IMR-90 (cell line): Measurements from ENCODE around the gene SURF4. TPM values are rescaled to one million over a fixed set of nuclear protein-coding genes. Genes with fewer than 3 reads are reported as not detected.

Experiments
- ATAC-seq: fragments of 200-7000 bp; cut with Tn5 transposase; 2 replicates; pipeline ENCODE4 v1.9.1; 2020; ENCODE audit warnings: low read depth, mild to moderate bottlenecking, moderate library complexity
- BruUV-seq: library from RNA; stranded (reverse); fragments of 400-500 nt; replicated peaks from 2 replicates; lab custom pipeline; 2021; lab: Mats Ljungman, UMichigan
- CTCF ChIA-PET: fragments of 300-600 bp; formaldehyde crosslinking; extraction: SDS; loops from one replicate; lab custom pipeline; 2021; ENCODE audit warnings: antibody characterized with exemption; lab: Yijun Ruan, JAX
- POLR2A ChIA-PET: fragments of 300-600 bp; sonication (Branson Sonifier 250); formaldehyde crosslinking; loops from one replicate; lab custom pipeline; 2022; ENCODE audit warnings: antibody characterized with exemption; ENCODE audit not compliant: unreplicated experiment; lab: Charles Lee
- DNase-seq: peaks from one replicate; pipeline ENCODE4 v3.0.0; 2013
- H2AFZ ChIP-seq: replicated peaks from 2 replicates; pipeline ENCODE3; 2013; ENCODE audit warnings: low read length, mild to moderate bottlenecking; ENCODE audit not compliant: poor library complexity
- H2AK5ac ChIP-seq: 2 replicates; pipeline ENCODE4 v1.6.1; 2013; ENCODE audit warnings: low read depth, low read length, inconsistent platforms
- H2AK9ac ChIP-seq: replicated peaks from 2 replicates; pipeline ENCODE3; 2013; ENCODE audit warnings: mild to moderate bottlenecking, low read depth, low read length, moderate library complexity; ENCODE audit not compliant: poor library complexity
- H2BK120ac ChIP-seq: 2 replicates; pipeline ENCODE4 v1.6.1; 2013; ENCODE audit warnings: low read depth, low read length, inconsistent platforms
- H2BK15ac ChIP-seq: 3 replicates; pipeline ENCODE4 v1.6.1; 2013; ENCODE audit warnings: low read depth, low read length, inconsistent platforms
- H2BK20ac ChIP-seq: 2 replicates; pipeline ENCODE4 v1.6.1; 2013; ENCODE audit warnings: low read depth, mild to moderate bottlenecking, inconsistent platforms, low read length, moderate library complexity
- H2BK5ac ChIP-seq: 2 replicates; pipeline ENCODE4 v1.6.1; 2013; ENCODE audit warnings: mild to moderate bottlenecking, low read depth, low read length, inconsistent platforms; ENCODE audit not compliant: poor library complexity, severe bottlenecking
- H3K14ac ChIP-seq: replicated peaks from 2 replicates; pipeline ENCODE4 v1.6.1; 2013; ENCODE audit warnings: low read depth, low read length, inconsistent platforms
- H3K18ac ChIP-seq: 2 replicates; pipeline ENCODE4 v1.6.1; 2013; ENCODE audit warnings: low read depth, low read length, control low read depth
- H3K23ac ChIP-seq: 2 replicates; pipeline ENCODE4 v1.6.1; 2013; ENCODE audit warnings: low read depth, low read length, inconsistent platforms
- H3K27ac ChIP-seq: 2 replicates; pipeline ENCODE4 v1.5.1; 2013; ENCODE audit warnings: mild to moderate bottlenecking, control low read depth, low read length; ENCODE audit not compliant: insufficient read depth
- H3K27me3 ChIP-seq: 2 replicates; pipeline ENCODE4 v1.6.1; 2013; ENCODE audit warnings: low read length; ENCODE audit not compliant: control insufficient read depth, insufficient read depth
- H3K36me3 ChIP-seq: 2 replicates; pipeline ENCODE4 v1.6.1; 2013; ENCODE audit warnings: low read length, mixed read lengths; ENCODE audit not compliant: control insufficient read depth, insufficient read depth
- H3K4ac ChIP-seq: 2 replicates; pipeline ENCODE4 v1.6.1; 2013; ENCODE audit warnings: low read depth, low read length, inconsistent platforms
- H3K4me1 ChIP-seq: 2 replicates; pipeline ENCODE4 v1.6.1; 2013; ENCODE audit warnings: low read length, mixed read lengths; ENCODE audit not compliant: control insufficient read depth, insufficient read depth
- H3K4me2 ChIP-seq: 2 replicates; pipeline ENCODE4 v1.6.1; 2013; ENCODE audit warnings: low read depth, mild to moderate bottlenecking, control low read depth, low read length, moderate library complexity
- H3K4me3 ChIP-seq: 2 replicates; pipeline ENCODE4 v1.5.1; 2013; ENCODE audit warnings: low read depth, mild to moderate bottlenecking, control low read depth, low read length, moderate library complexity; ENCODE audit not compliant: insufficient read depth
- H3K56ac ChIP-seq: 2 replicates; pipeline ENCODE4 v1.6.1; 2013; ENCODE audit warnings: low read length, inconsistent platforms; ENCODE audit not compliant: insufficient read depth; ENCODE audit errors: extremely low read depth
- H3K79me1 ChIP-seq, 2 experiments: 2 replicates each; pipeline ENCODE4 v1.6.1; 2013; ENCODE audit warnings: low read length in 2 of 2, inconsistent platforms in 1 of 2, low read depth in 1 of 2
- H3K9ac ChIP-seq: 2 replicates; pipeline ENCODE4 v1.6.1; 2013; ENCODE audit warnings: low read depth, low read length, control low read depth
- H3K9me1 ChIP-seq: 2 replicates; pipeline ENCODE4 v1.6.1; 2013; ENCODE audit warnings: low read length, inconsistent platforms; ENCODE audit not compliant: insufficient read depth
- H3K9me3 ChIP-seq: 2 replicates; pipeline ENCODE4 v1.6.1; 2013; ENCODE audit warnings: low read length; ENCODE audit not compliant: control insufficient read depth, insufficient read depth
- H4K20me1 ChIP-seq: 2 replicates; pipeline ENCODE4 v1.6.1; 2013; ENCODE audit warnings: low read length, inconsistent platforms; ENCODE audit not compliant: insufficient read depth
- H4K5ac ChIP-seq: 2 replicates; pipeline ENCODE4 v1.6.1; 2013; ENCODE audit warnings: mild to moderate bottlenecking, low read depth, low read length, control low read depth
- H4K8ac ChIP-seq, 2 experiments: 2 replicates each; pipeline ENCODE4 v1.6.1; 2013; ENCODE audit warnings: low read depth in 2 of 2, low read length in 2 of 2, control low read depth in 1 of 2, inconsistent platforms in 1 of 2
- H4K91ac ChIP-seq: 2 replicates; pipeline ENCODE4 v1.6.1; 2013; ENCODE audit warnings: low read depth, low read length, inconsistent platforms; ENCODE audit not compliant: insufficient read depth
- BHLHE40 ChIP-seq: fragments of 150-350 bp; IDR thresholded peaks from 2 replicates; pipeline ENCODE4 v1.6.1; 2016; ENCODE audit warnings: mild to moderate bottlenecking, low read depth, low read length
- CEBPB ChIP-seq: IDR thresholded peaks from 2 replicates; pipeline ENCODE4 v1.6.1; 2012; ENCODE audit warnings: low read depth, low read length, improper control_type of control experiment
- CHD1 ChIP-seq: IDR thresholded peaks from 2 replicates; pipeline ENCODE4 v1.6.1; 2012; ENCODE audit warnings: low read depth, low read length, improper control_type of control experiment
- CTCF ChIP-seq: conservative IDR thresholded peaks from 2 replicates; pipeline ENCODE4 v1.5.1; 2012; ENCODE audit warnings: mild to moderate bottlenecking, low read depth, low read length, improper control_type of control experiment
- FOS ChIP-seq: fragments of 150-350 bp; IDR thresholded peaks from 2 replicates; pipeline ENCODE4 v1.6.1; 2016; ENCODE audit warnings: low read depth, low read length
- MAFK ChIP-seq: IDR thresholded peaks from 2 replicates; pipeline ENCODE4 v1.6.1; 2012; ENCODE audit warnings: low read depth, low read length, improper control_type of control experiment
- MAZ ChIP-seq: IDR thresholded peaks from 2 replicates; pipeline ENCODE4 v1.6.1; 2012; ENCODE audit warnings: low read depth, mild to moderate bottlenecking, low read length, improper control_type of control experiment, moderate library complexity, borderline replicate concordance
- MXI1 ChIP-seq: IDR thresholded peaks from 2 replicates; pipeline ENCODE4 v1.6.1; 2012; ENCODE audit warnings: low read depth, mild to moderate bottlenecking, low read length, moderate library complexity, borderline replicate concordance
- NFE2L2 ChIP-seq: fragments of 150-350 bp; IDR thresholded peaks from 2 replicates; pipeline ENCODE4 v1.6.1; 2016; ENCODE audit warnings: low read depth, mild to moderate bottlenecking, low read length
- POLR2A ChIP-seq: IDR thresholded peaks from 2 replicates; pipeline ENCODE4 v1.6.1; 2012; ENCODE audit warnings: mild to moderate bottlenecking, low read depth, low read length
- RAD21 ChIP-seq: IDR thresholded peaks from 2 replicates; pipeline ENCODE4 v1.6.1; 2012; ENCODE audit warnings: low read length, improper control_type of control experiment
- RFX5 ChIP-seq: IDR thresholded peaks from 2 replicates; pipeline ENCODE4 v1.8.0; 2012; ENCODE audit warnings: low read depth, mild to moderate bottlenecking, low read length, moderate library complexity
- SMC3 ChIP-seq: fragments of 150-350 bp; IDR thresholded peaks from 2 replicates; pipeline ENCODE4 v1.6.1; 2016; ENCODE audit warnings: low read depth, mild to moderate bottlenecking, antibody characterized with exemption, low read length, moderate library complexity
- USF2 ChIP-seq: fragments of 150-350 bp; IDR thresholded peaks from 2 replicates; pipeline ENCODE4 v1.6.1; 2017; ENCODE audit warnings: mild to moderate bottlenecking, antibody characterized with exemption, low read length, low read depth
- whole genome bisulfite sequencing, 2 experiments: methylation state at CpG; one replicate each; pipeline versions ENCODE4 v1.1.5 to v1.1.7; 2013; ENCODE audit warnings: missing lambda C conversion rate in 2 of 2; ENCODE audit not compliant: insufficient read length in 1 of 2; ENCODE audit errors: extremely low coverage in 2 of 2; 5-methylcytosine and 5-hydroxymethylcytosine counted together
- dilution Hi-C: fragments of 300-500 bp; cut with HindIII; formaldehyde crosslinking; loops from one replicate; pipeline ENCODE4 v1.14.3; 2018; ENCODE audit warnings: low sequenced_read_pairs; ENCODE audit not compliant: unreplicated experiment
- in situ Hi-C: fragments of 300-500 bp; cut with MboI; formaldehyde crosslinking; loops from 3 replicates; pipeline ENCODE4 v1.14.3; 2019; ENCODE audit warnings: low sequenced_read_pairs, inconsistent platforms, mixed read lengths
- intact Hi-C: fragments of 100-400 bp; cut with micrococcal nuclease; formaldehyde crosslinking; loops from 2 replicates; pipeline ENCODE4 v1.10.0; 2022
- polyA plus RNA-seq, 3 experiments: library from polyadenylated mRNA; depleted of rRNA; stranded (reverse); fragments of >200 nt; gene quantifications; 2 replicates each; pipeline ENCODE4 v1.2.3, GENCODE V29; 2012; ENCODE audit warnings: low replicate concordance in 1 of 3
- total RNA-seq: library from RNA; depleted of rRNA; stranded (reverse); fragments of >200 nt; gene quantifications from 2 replicates; pipeline ENCODE4 v1.2.3, GENCODE V29; 2012

Gene SURF4
- total and polyA plus RNA-seq, 2 of the 4 experiments (the other 2 are of a cell fraction), result 307 to 532 TPM

- no peaks in the 10 kb centered on the region for H3K4me1 ChIP-seq
- no peak overlapping the region for H3K18ac ChIP-seq
- no peak overlapping the region for H2BK15ac ChIP-seq
- no peaks in the 10 kb centered on the region for H3K9me3 ChIP-seq
- H2BK5ac ChIP-seq, result no peak overlapping the region
- no peak overlapping the region for H4K5ac ChIP-seq
- no peak overlapping the region for H3K14ac ChIP-seq
- H2BK120ac ChIP-seq, result no peak overlapping the region
- no peak overlapping the region for H2AK9ac ChIP-seq
- DNase-seq (no peak), ATAC-seq (no peak)
- H4K20me1 ChIP-seq, result no peaks in the 10 kb centered on the region
- no peak overlapping the region for H3K4ac ChIP-seq
- no peak overlapping the region for H4K91ac ChIP-seq
- POLR2A ChIA-PET, result no interaction called here
- peaks cover 9 to 31% of the 10 kb centered on the region in 2 experiments for H3K79me1 ChIP-seq
- peaks cover 6% of the 10 kb centered on the region; the same call in 1 of the 2 replicates for H3K9me1 ChIP-seq
- TF ChIP-seq RFX5 (no peak), NFE2L2 (no peak), CEBPB (no peak), SMC3 (no peak), USF2 (no peak), MAFK (no peak), RAD21 (no peak), MAZ (no peak), POLR2A (no peak), FOS (no peak), MXI1 (no peak), BHLHE40 (no peak), CTCF (no peak), CHD1 (no peak)
- 100% methylated on average over 1 of the region's 5 CpGs; no CpG with 5 or more reads in 1 of the 2 experiments for WGBS, 2 experiments
- H2AK5ac ChIP-seq, result no peak overlapping the region
- no peak overlapping the region for H2AFZ ChIP-seq
- no peak overlapping the region for H3K4me3 ChIP-seq
- H3K23ac ChIP-seq, result no peak overlapping the region
- H3K27ac ChIP-seq, result no peak overlapping the region
- H4K8ac ChIP-seq, result no peak overlapping the region
- CTCF ChIA-PET, result interaction anchor here (0.6 kb wide), 1 partner anchor 20 kb away, joined by 4 read pairs; no protein-coding TSS in a partner anchor
- dilution Hi-C loops, result no loop called here
- no peak overlapping the region for H3K4me2 ChIP-seq
- H3K56ac ChIP-seq, result no peak overlapping the region
- no TSS peak for BruUV-seq
- H3K27me3 ChIP-seq, result no peaks in the 10 kb centered on the region
- intact Hi-C loops, result no loop called here
- H3K9ac ChIP-seq, result no peak overlapping the region
- in situ Hi-C loops, result no loop called here
- H3K36me3 ChIP-seq, result peaks cover 51% of the 10 kb centered on the region
- H2BK20ac ChIP-seq, result no peak overlapping the region
Measured at GRCh38 chr9:133339641-133340040, 36.2 kb downstream of the SURF4 start.
